WTC11 (cell line): ENCODE measurements around the gene MFGE8. TPM values are rescaled to one million over a fixed set of nuclear protein-coding genes. Genes with fewer than 3 reads are reported as not detected.
A peak's percentile ranks its signal among the peaks of the same experiment; 100 is the strongest.

ENCODE experiments used
- ATAC-seq: fragments of 200-7000 bp; cut with Tn5 transposase; 2 replicates; pipeline ENCODE4 v1.10.0; 2021; ENCODE audit warnings: mild to moderate bottlenecking, moderate library complexity
- CTCF ChIA-PET: fragments of 300-600 bp; sonication (Branson Sonifier 250); formaldehyde crosslinking; loops from one replicate; lab custom pipeline; 2021; ENCODE audit warnings: antibody characterized with exemption; lab: Charles Lee
- POLR2A ChIA-PET: fragments of 350-600 bp; sonication (Branson Sonifier 250); formaldehyde crosslinking; loops from one replicate; lab custom pipeline; 2021; ENCODE audit warnings: antibody characterized with exemption; lab: Charles Lee
- DNase-seq: peaks from one replicate; pipeline ENCODE4 v3.0.0; 2021; ENCODE audit warnings: low spot score
- H3K27ac Mint-ChIP-seq: 2 replicates; pipeline ENCODE4 v1.8.0; 2021; ENCODE audit warnings: mixed read lengths
- H3K27me3 Mint-ChIP-seq: 2 replicates; pipeline ENCODE4 v1.8.0; 2021; ENCODE audit warnings: low read depth, mild to moderate bottlenecking, moderate library complexity, mixed read lengths
- H3K36me3 Mint-ChIP-seq: 2 replicates; pipeline ENCODE4 v1.8.0; 2021; ENCODE audit warnings: mixed read lengths
- H3K4me1 Mint-ChIP-seq: 2 replicates; pipeline ENCODE4 v1.8.0; 2022; ENCODE audit warnings: mixed read lengths
- H3K4me3 Mint-ChIP-seq: 2 replicates; pipeline ENCODE4 v1.8.0; 2021; ENCODE audit warnings: mild to moderate bottlenecking, moderate library complexity, mixed read lengths
- H3K9me3 Mint-ChIP-seq: 2 replicates; pipeline ENCODE4 v1.8.0; 2021; ENCODE audit warnings: mixed read lengths
- NFE2L1 ChIP-seq: sonication (generic); formaldehyde crosslinking; IDR thresholded peaks from 2 replicates; pipeline ENCODE4 v1.8.1; 2023; ENCODE audit warnings: missing genetic modification reagents
- PRRX2 ChIP-seq: fragments of 250-450 bp; sonication (Bioruptor Pico); IDR thresholded peaks from 2 replicates; pipeline ENCODE4 v1.8.0; 2021; ENCODE audit warnings: mild to moderate bottlenecking
- total RNA-seq: library from RNA; stranded (reverse); gene quantifications from 3 replicates; pipeline ENCODE4 v1.2.3, GENCODE V29; 2021
- TF ChIP-seq, protein P1 (sequence below): sonication (generic); formaldehyde crosslinking; IDR thresholded peaks from 2 replicates; pipeline ENCODE4 v1.8.0; 2023; ENCODE audit warnings: missing genetic modification reagents, mild to moderate bottlenecking, borderline replicate concordance
- TF ChIP-seq, protein P2 (sequence below): fragments of 250-450 bp; sonication (Bioruptor Pico); IDR thresholded peaks from 2 replicates; pipeline ENCODE4 v1.9.0; 2021; ENCODE audit warnings: mild to moderate bottlenecking, borderline replicate concordance
- TF ChIP-seq, protein P3 (sequence below): fragments of 250-450 bp; sonication (Bioruptor Pico); IDR thresholded peaks from 2 replicates; pipeline ENCODE4 v1.9.0; 2021; ENCODE audit warnings: moderate library complexity, mild to moderate bottlenecking, inconsistent platforms, borderline replicate concordance
- TF ChIP-seq, protein P4 (sequence below): sonication (generic); formaldehyde crosslinking; IDR thresholded peaks from 2 replicates; pipeline ENCODE4 v1.8.0; 2022; ENCODE audit warnings: mild to moderate bottlenecking, missing genetic modification reagents
- TF ChIP-seq, protein P5 (sequence below): sonication (generic); formaldehyde crosslinking; IDR thresholded peaks from 2 replicates; pipeline ENCODE4 v1.8.1; 2022; ENCODE audit warnings: mild to moderate bottlenecking, moderate library complexity, missing genetic modification reagents

The MFGE8 gene
- total RNA-seq, 1 experiment from 2014 or later = 719 TPM

DNA sequence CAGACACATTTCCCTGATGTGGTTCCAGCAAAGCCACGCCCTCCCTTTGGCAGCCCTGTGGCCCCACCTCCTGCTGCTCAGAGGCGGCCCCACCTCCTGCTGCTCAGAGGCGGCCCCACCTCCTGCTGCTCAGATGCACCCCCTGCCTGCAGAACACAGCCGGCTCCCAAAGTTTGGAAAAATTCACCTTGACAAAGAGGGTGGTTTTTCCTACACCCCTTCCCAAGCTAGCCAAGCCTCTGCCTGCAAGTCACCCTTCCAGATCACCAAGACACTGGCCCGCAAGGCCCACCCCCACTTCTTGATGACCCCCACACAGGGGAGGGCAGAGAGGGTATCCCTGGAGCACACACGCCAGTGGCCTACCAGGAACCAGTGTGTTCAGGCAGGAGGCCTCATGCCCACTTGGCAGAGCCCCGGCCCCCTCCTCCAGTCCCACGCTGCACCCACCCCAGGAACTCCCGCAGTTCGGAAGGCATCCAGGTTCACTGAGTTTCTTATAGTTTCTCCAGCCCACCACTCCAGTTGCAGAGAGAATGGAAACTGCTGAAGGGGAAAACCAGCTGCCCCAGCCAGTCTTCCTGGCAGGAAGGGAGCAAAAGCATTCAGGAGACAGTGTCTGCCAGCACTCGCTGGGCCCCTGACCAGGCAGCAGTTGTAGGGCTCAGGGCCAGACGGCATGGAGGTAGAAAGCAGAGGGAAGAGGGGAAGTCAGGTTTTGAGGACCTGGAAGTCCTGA lies 15.6 kb downstream of the MFGE8 start (continued):
- TF ChIP-seq, protein P1, sequence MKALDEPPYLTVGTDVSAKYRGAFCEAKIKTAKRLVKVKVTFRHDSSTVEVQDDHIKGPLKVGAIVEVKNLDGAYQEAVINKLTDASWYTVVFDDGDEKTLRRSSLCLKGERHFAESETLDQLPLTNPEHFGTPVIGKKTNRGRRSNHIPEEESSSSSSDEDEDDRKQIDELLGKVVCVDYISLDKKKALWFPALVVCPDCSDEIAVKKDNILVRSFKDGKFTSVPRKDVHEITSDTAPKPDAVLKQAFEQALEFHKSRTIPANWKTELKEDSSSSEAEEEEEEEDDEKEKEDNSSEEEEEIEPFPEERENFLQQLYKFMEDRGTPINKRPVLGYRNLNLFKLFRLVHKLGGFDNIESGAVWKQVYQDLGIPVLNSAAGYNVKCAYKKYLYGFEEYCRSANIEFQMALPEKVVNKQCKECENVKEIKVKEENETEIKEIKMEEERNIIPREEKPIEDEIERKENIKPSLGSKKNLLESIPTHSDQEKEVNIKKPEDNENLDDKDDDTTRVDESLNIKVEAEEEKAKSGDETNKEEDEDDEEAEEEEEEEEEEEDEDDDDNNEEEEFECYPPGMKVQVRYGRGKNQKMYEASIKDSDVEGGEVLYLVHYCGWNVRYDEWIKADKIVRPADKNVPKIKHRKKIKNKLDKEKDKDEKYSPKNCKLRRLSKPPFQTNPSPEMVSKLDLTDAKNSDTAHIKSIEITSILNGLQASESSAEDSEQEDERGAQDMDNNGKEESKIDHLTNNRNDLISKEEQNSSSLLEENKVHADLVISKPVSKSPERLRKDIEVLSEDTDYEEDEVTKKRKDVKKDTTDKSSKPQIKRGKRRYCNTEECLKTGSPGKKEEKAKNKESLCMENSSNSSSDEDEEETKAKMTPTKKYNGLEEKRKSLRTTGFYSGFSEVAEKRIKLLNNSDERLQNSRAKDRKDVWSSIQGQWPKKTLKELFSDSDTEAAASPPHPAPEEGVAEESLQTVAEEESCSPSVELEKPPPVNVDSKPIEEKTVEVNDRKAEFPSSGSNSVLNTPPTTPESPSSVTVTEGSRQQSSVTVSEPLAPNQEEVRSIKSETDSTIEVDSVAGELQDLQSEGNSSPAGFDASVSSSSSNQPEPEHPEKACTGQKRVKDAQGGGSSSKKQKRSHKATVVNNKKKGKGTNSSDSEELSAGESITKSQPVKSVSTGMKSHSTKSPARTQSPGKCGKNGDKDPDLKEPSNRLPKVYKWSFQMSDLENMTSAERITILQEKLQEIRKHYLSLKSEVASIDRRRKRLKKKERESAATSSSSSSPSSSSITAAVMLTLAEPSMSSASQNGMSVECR (CRISPR knock-in tag) = no peak
- TF ChIP-seq, protein P2, sequence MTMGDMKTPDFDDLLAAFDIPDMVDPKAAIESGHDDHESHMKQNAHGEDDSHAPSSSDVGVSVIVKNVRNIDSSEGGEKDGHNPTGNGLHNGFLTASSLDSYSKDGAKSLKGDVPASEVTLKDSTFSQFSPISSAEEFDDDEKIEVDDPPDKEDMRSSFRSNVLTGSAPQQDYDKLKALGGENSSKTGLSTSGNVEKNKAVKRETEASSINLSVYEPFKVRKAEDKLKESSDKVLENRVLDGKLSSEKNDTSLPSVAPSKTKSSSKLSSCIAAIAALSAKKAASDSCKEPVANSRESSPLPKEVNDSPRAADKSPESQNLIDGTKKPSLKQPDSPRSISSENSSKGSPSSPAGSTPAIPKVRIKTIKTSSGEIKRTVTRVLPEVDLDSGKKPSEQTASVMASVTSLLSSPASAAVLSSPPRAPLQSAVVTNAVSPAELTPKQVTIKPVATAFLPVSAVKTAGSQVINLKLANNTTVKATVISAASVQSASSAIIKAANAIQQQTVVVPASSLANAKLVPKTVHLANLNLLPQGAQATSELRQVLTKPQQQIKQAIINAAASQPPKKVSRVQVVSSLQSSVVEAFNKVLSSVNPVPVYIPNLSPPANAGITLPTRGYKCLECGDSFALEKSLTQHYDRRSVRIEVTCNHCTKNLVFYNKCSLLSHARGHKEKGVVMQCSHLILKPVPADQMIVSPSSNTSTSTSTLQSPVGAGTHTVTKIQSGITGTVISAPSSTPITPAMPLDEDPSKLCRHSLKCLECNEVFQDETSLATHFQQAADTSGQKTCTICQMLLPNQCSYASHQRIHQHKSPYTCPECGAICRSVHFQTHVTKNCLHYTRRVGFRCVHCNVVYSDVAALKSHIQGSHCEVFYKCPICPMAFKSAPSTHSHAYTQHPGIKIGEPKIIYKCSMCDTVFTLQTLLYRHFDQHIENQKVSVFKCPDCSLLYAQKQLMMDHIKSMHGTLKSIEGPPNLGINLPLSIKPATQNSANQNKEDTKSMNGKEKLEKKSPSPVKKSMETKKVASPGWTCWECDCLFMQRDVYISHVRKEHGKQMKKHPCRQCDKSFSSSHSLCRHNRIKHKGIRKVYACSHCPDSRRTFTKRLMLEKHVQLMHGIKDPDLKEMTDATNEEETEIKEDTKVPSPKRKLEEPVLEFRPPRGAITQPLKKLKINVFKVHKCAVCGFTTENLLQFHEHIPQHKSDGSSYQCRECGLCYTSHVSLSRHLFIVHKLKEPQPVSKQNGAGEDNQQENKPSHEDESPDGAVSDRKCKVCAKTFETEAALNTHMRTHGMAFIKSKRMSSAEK (CRISPR knock-in tag) = peak; percentile 5; the same call in 1 of the 2 replicates
- no peak for TF ChIP-seq NFE2L1 (CRISPR knock-in tag)
- TF ChIP-seq, protein P3, sequence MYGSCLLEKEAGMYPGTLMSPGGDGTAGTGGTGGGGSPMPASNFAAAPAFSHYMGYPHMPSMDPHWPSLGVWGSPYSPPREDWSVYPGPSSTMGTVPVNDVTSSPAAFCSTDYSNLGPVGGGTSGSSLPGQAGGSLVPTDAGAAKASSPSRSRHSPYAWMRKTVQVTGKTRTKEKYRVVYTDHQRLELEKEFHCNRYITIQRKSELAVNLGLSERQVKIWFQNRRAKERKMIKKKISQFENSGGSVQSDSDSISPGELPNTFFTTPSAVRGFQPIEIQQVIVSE = no peak

DNA sequence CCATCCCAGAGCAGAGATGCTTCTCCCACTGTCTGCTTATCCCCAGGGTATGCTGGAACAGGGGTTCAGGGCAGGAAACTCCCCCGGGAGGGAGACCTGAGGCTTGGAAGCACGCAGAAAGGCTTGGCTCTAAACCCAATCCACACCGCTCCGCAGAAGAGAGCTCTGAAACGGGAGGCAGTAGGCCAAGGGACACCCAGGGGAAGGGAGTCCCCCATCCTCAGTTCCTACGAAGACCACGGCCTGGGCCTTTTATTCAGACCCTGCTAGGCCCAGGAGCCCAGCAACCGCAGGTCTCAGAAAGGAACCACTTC lies 16.1 kb downstream of the MFGE8 start:
- DNase-seq (no peak), ATAC-seq (no peak)
- no peak overlapping the region for H3K27ac Mint-ChIP-seq
- TF ChIP-seq PRRX2 (CRISPR knock-in tag) = 0 out of 2 replicates have a peak, but pooled peaks have one; percentile 14
- TF ChIP-seq, protein P2 (CRISPR knock-in tag) = 0 out of 2 replicates have a peak, but pooled peaks have one; percentile 13
- TF ChIP-seq, protein P4, sequence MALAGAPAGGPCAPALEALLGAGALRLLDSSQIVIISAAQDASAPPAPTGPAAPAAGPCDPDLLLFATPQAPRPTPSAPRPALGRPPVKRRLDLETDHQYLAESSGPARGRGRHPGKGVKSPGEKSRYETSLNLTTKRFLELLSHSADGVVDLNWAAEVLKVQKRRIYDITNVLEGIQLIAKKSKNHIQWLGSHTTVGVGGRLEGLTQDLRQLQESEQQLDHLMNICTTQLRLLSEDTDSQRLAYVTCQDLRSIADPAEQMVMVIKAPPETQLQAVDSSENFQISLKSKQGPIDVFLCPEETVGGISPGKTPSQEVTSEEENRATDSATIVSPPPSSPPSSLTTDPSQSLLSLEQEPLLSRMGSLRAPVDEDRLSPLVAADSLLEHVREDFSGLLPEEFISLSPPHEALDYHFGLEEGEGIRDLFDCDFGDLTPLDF (CRISPR knock-in tag) = no peak
- TF ChIP-seq, protein P5, sequence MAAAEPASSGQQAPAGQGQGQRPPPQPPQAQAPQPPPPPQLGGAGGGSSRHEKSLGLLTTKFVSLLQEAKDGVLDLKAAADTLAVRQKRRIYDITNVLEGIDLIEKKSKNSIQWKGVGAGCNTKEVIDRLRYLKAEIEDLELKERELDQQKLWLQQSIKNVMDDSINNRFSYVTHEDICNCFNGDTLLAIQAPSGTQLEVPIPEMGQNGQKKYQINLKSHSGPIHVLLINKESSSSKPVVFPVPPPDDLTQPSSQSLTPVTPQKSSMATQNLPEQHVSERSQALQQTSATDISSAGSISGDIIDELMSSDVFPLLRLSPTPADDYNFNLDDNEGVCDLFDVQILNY (CRISPR knock-in tag) = no peak
- H3K9me3 Mint-ChIP-seq = no peaks in the 10 kb centered on the region
- H3K27me3 Mint-ChIP-seq = 0 out of 2 replicates have a peak, but pooled peaks cover 2% of the 10 kb centered on the region
- POLR2A ChIA-PET = interaction anchor here (1.5 kb wide), 1 partner anchor 91 kb away, joined by 4 read pairs; no protein-coding TSS in a partner anchor
- H3K36me3 Mint-ChIP-seq = peaks cover 36% of the 10 kb centered on the region
- CTCF ChIA-PET = interaction anchor here (0.6 to 4.2 kb wide), 6 partner anchors 8 to 123 kb away, joined by 3 to 64 read pairs (median 4); no protein-coding TSS in a partner anchor
- no peak overlapping the region for H3K4me3 Mint-ChIP-seq
- peaks cover 52% of the 10 kb centered on the region for H3K4me1 Mint-ChIP-seq
